Liver (tissue), 9 donors: ENCODE data around the gene AAGAB. TPM values are rescaled to one million over a fixed set of nuclear protein-coding genes. Genes with fewer than 3 reads are reported as not detected.

Source experiments
- DNase-seq: peaks from one replicate; pipeline ENCODE4 v3.0.0-alpha.2; 2017; ENCODE audit warnings: low spot score
- H3K27ac ChIP-seq, 2 donors: one replicate each; pipeline ENCODE4 v1.7.0; 2013; ENCODE audit warnings: inconsistent platforms in 2 of 2, low read length in 2 of 2, control low read depth in 1 of 2, low read depth in 1 of 2, mild to moderate bottlenecking in 1 of 2
- H3K27me3 ChIP-seq, 4 donors: one replicate each; pipeline versions ENCODE4 v1.6.1 to v1.7.0; 2013; ENCODE audit warnings: low read length in 3 of 4, inconsistent platforms in 1 of 4, mild to moderate bottlenecking in 1 of 4, moderate library complexity in 1 of 4; ENCODE audit not compliant: control insufficient read depth in 4 of 4, insufficient read depth in 4 of 4
- H3K36me3 ChIP-seq, 4 donors: one replicate each; pipeline versions ENCODE4 v1.6.1 to v1.7.0; 2013; ENCODE audit warnings: low read length in 3 of 4, mild to moderate bottlenecking in 3 of 4, low read depth in 1 of 4, moderate library complexity in 1 of 4; ENCODE audit not compliant: control insufficient read depth in 4 of 4, insufficient read depth in 3 of 4
- H3K4me1 ChIP-seq, 4 donors: one replicate each; pipeline versions ENCODE4 v1.6.1 to v1.7.0; 2013; ENCODE audit warnings: low read length in 3 of 4, mild to moderate bottlenecking in 3 of 4, moderate library complexity in 1 of 4; ENCODE audit not compliant: control insufficient read depth in 4 of 4, insufficient read depth in 4 of 4
- H3K4me3 ChIP-seq, 3 donors: one replicate each; pipeline versions ENCODE4 v1.6.1 to v1.7.0; 2013; ENCODE audit warnings: low read length in 3 of 3, control low read depth in 1 of 3, low read depth in 1 of 3, mild to moderate bottlenecking in 1 of 3
- H3K9ac ChIP-seq, 2 donors: one replicate each; pipeline ENCODE4 v1.7.0; 2013; ENCODE audit warnings: low read length in 2 of 2, mild to moderate bottlenecking in 2 of 2, moderate library complexity in 2 of 2, control low read depth in 1 of 2, low read depth in 1 of 2
- H3K9me3 ChIP-seq, 4 donors: one replicate each; pipeline versions ENCODE4 v1.6.1 to v1.7.0; 2013; ENCODE audit warnings: low read length in 3 of 4; ENCODE audit not compliant: control insufficient read depth in 4 of 4
- EGR1 ChIP-seq, 2 donors: IDR thresholded peaks; 2 replicates each; pipeline ENCODE4 v1.6.1; 2016 to 2018; ENCODE audit warnings: antibody characterized with exemption in 2 of 2, low read depth in 2 of 2
- FOXA1 ChIP-seq: IDR thresholded peaks from 2 replicates; pipeline ENCODE4 v1.6.1; 2016; ENCODE audit warnings: antibody characterized with exemption
- FOXA2 ChIP-seq: IDR thresholded peaks from 2 replicates; pipeline ENCODE4 v1.6.1; 2016; ENCODE audit warnings: antibody characterized with exemption
- GABPA ChIP-seq, 2 donors: IDR thresholded peaks in 1 of 2; conservative IDR thresholded peaks in 1 of 2; 2 replicates each; pipeline ENCODE4 v1.6.1; 2016; ENCODE audit warnings: antibody characterized with exemption in 2 of 2, mild to moderate bottlenecking in 1 of 2, moderate library complexity in 1 of 2
- HNF4A ChIP-seq, 2 donors: conservative IDR thresholded peaks; 2 replicates each; pipeline ENCODE4 v1.6.1; 2016; ENCODE audit warnings: antibody characterized with exemption in 2 of 2, mild to moderate bottlenecking in 2 of 2
- HNF4G ChIP-seq: IDR thresholded peaks from 2 replicates; pipeline ENCODE4 v1.6.1; 2016; ENCODE audit warnings: antibody characterized with exemption
- JUND ChIP-seq, 2 donors: IDR thresholded peaks; 2 replicates each; pipeline ENCODE4 v1.6.1; 2016; ENCODE audit warnings: antibody characterized with exemption in 2 of 2
- NR2F2 ChIP-seq: IDR thresholded peaks from 2 replicates; pipeline ENCODE4 v1.6.1; 2016; ENCODE audit warnings: antibody characterized with exemption
- RAD21 ChIP-seq, 2 donors: IDR thresholded peaks; 2 replicates each; pipeline ENCODE4 v1.6.1; 2016; ENCODE audit warnings: antibody characterized with exemption in 2 of 2, mild to moderate bottlenecking in 2 of 2
- REST ChIP-seq: IDR thresholded peaks from 2 replicates; pipeline ENCODE4 v1.6.1; 2016; ENCODE audit warnings: antibody characterized with exemption, mild to moderate bottlenecking
- RXRA ChIP-seq, 2 donors: IDR thresholded peaks; 2 replicates each; pipeline ENCODE4 v1.6.1; 2017 to 2018; ENCODE audit warnings: antibody characterized with exemption in 2 of 2, mild to moderate bottlenecking in 1 of 2
- SP1 ChIP-seq: IDR thresholded peaks from 2 replicates; pipeline ENCODE4 v1.6.1; 2018; ENCODE audit warnings: antibody characterized with exemption, mild to moderate bottlenecking
- TAF1 ChIP-seq: conservative IDR thresholded peaks from 2 replicates; pipeline ENCODE4 v1.6.1; 2016; ENCODE audit warnings: antibody characterized with exemption, mild to moderate bottlenecking
- YY1 ChIP-seq: IDR thresholded peaks from 2 replicates; pipeline ENCODE4 v1.6.1; 2016; ENCODE audit warnings: antibody characterized with exemption, mild to moderate bottlenecking
- WGBS: extraction: QIAGEN DNeasy Blood & Tissue Kit; methylation state at CpG from one replicate; pipeline ENCODE4 v1.1.7; 2013; 5-methylcytosine and 5-hydroxymethylcytosine counted together
- polyA plus RNA-seq, 2 donors: library from polyadenylated mRNA; stranded (reverse) in 1 of 2; unstranded in 1 of 2; fragments of 200-250 nt in 1 of 2; fragments of >200 nt in 1 of 2; fragmentation: Nextera tagmentation in 1 of 2; extraction: Ambion mirVana in 1 of 2; gene quantifications; one replicate each; pipeline versions ENCODE4 v1.2.1 to v1.2.3, GENCODE V29; 2013 to 2015
- total RNA-seq, 2 donors: library from RNA; depleted of rRNA; stranded (reverse); fragments of >200 nt; gene quantifications; one replicate each; pipeline ENCODE4 v1.2.3, GENCODE V29; 2014
- TF ChIP-seq, protein P1 (sequence below): fragments of 150-350 bp; IDR thresholded peaks from 2 replicates; pipeline ENCODE4 v1.5.1; 2017; ENCODE audit warnings: improper control_type of control experiment, low read depth, low read length; ENCODE audit not compliant: missing input control
- TF ChIP-seq, protein P2 (sequence below): IDR thresholded peaks from 2 replicates; pipeline ENCODE4 v1.6.1; 2016; ENCODE audit warnings: antibody characterized with exemption
- TF ChIP-seq, protein P3 (sequence below): IDR thresholded peaks from 2 replicates; pipeline ENCODE4 v1.6.1; 2016; ENCODE audit warnings: antibody characterized with exemption
- TF ChIP-seq, protein P4 (sequence below): IDR thresholded peaks from 2 replicates; pipeline ENCODE4 v1.6.1; 2016; ENCODE audit warnings: antibody characterized with exemption
- donor health status: healthy.
- donor health status: healthy.
- donor health status: healthy.
- donor health status: healthy.
- donor health status: healthy.

AAGAB gene
- total and polyA plus RNA-seq, 4 donors, result 3.6 to 22.3 (median 13.0) TPM

- TF ChIP-seq, protein P1, sequence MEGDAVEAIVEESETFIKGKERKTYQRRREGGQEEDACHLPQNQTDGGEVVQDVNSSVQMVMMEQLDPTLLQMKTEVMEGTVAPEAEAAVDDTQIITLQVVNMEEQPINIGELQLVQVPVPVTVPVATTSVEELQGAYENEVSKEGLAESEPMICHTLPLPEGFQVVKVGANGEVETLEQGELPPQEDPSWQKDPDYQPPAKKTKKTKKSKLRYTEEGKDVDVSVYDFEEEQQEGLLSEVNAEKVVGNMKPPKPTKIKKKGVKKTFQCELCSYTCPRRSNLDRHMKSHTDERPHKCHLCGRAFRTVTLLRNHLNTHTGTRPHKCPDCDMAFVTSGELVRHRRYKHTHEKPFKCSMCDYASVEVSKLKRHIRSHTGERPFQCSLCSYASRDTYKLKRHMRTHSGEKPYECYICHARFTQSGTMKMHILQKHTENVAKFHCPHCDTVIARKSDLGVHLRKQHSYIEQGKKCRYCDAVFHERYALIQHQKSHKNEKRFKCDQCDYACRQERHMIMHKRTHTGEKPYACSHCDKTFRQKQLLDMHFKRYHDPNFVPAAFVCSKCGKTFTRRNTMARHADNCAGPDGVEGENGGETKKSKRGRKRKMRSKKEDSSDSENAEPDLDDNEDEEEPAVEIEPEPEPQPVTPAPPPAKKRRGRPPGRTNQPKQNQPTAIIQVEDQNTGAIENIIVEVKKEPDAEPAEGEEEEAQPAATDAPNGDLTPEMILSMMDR, result no peak
These were observed 46.1 kb downstream of the AAGAB start (continued) for GRCh38 chr15:67208396-67208795.

DNA sequence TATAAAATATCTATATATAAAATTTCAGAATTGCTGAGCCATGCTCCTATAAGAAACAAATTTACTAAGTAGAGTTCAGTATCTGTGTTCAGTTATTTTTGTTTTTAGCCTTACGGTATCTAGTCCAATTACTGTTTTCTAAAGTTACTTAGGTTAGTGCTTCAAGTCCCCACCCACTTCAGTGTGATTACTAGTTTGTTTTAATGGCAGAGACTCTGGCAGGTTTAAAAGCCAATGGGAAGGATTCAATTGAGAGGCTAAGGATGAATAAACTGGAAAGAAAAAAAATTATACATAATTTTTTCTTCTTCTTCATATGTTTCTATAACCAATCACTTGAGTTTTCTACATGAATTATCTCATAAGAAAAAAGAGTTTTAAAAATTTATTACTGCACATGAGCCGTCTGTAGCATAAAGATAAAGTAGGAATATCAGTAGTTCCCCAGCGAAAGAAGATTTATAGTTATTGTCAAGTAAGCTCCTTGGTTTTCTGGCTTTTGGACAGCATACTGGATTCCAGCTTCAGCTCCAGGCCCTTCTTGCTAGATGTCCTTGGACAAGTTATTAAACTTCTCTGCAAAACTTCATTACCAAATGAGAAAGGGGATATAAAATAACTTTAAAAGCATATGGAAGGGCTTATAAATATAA lies 46.8 kb downstream of the AAGAB start:
- Histone ChIP-seq H3K36me3 (peaks cover 3 to 11% (median 6%) of the 10 kb centered on the region in 4 donors), H3K9ac (no peak overlapping the region), H3K9me3 (no peaks in the 10 kb centered on the region), H3K27ac (no peak overlapping the region), H3K4me1 (no peaks in the 10 kb centered on the region), H3K4me3 (no peak overlapping the region), H3K27me3 (no peaks in the 10 kb centered on the region)
- DNase-seq, result no peak
- TF ChIP-seq NR2F2, result no peak
- TF ChIP-seq SP1, result no peak
- TF ChIP-seq, protein P2, sequence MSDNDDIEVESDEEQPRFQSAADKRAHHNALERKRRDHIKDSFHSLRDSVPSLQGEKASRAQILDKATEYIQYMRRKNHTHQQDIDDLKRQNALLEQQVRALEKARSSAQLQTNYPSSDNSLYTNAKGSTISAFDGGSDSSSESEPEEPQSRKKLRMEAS, result no peak
- no peak for TF ChIP-seq TAF1
- no peak for TF ChIP-seq FOXA1
- no peak for TF ChIP-seq HNF4A (conservative IDR thresholded peaks at IDR 0.05)
- WGBS, result 98% methylated on average over 3 of the region's 3 CpGs

- Histone ChIP-seq H3K27ac (no peak overlapping the region), H3K4me3 (no peak overlapping the region), H3K4me1 (no peaks in the 10 kb centered on the region), H3K9ac (no peak overlapping the region), H3K9me3 (no peaks in the 10 kb centered on the region), H3K27me3 (no peaks in the 10 kb centered on the region), H3K36me3 (peaks cover 2 to 11% (median 6%) of the 10 kb centered on the region in 4 donors)
- DNase-seq, result no peak
- no peak for TF ChIP-seq JUND (IDR thresholded peaks at IDR 0.05)
- TF ChIP-seq HNF4A (conservative IDR thresholded peaks at IDR 0.05), result no peak
- TF ChIP-seq YY1, result no peak
- no peak for TF ChIP-seq SP1
- no peak for TF ChIP-seq FOXA2
- no peak for TF ChIP-seq GABPA (IDR thresholded peaks at IDR 0.05 in 1 of 2, conservative IDR thresholded peaks at IDR 0.05 in 1 of 2)
- no peak for TF ChIP-seq REST
- no peak for TF ChIP-seq EGR1 (IDR thresholded peaks at IDR 0.05; ENCODE audit: low read depth in 2 of 2)
- TF ChIP-seq RXRA (IDR thresholded peaks at IDR 0.05), result no peak
- TF ChIP-seq RAD21 (IDR thresholded peaks at IDR 0.05), result no peak
- no peak for TF ChIP-seq TAF1
- TF ChIP-seq, protein P3, sequence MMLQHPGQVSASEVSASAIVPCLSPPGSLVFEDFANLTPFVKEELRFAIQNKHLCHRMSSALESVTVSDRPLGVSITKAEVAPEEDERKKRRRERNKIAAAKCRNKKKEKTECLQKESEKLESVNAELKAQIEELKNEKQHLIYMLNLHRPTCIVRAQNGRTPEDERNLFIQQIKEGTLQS, result no peak
- no peak for TF ChIP-seq HNF4G
- TF ChIP-seq, protein P1, result no peak
- TF ChIP-seq, protein P4, sequence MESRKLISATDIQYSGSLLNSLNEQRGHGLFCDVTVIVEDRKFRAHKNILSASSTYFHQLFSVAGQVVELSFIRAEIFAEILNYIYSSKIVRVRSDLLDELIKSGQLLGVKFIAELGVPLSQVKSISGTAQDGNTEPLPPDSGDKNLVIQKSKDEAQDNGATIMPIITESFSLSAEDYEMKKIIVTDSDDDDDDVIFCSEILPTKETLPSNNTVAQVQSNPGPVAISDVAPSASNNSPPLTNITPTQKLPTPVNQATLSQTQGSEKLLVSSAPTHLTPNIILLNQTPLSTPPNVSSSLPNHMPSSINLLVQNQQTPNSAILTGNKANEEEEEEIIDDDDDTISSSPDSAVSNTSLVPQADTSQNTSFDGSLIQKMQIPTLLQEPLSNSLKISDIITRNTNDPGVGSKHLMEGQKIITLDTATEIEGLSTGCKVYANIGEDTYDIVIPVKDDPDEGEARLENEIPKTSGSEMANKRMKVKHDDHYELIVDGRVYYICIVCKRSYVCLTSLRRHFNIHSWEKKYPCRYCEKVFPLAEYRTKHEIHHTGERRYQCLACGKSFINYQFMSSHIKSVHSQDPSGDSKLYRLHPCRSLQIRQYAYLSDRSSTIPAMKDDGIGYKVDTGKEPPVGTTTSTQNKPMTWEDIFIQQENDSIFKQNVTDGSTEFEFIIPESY, result no peak
- 95% methylated on average over 1 of the region's 1 CpG for whole genome bisulfite sequencing
These were observed 51.5 kb downstream of the AAGAB start for GRCh38 chr15:67202991-67203390.
